ENCODE results near the gene PLXNA4. TPM values are rescaled to one million over a fixed set of nuclear protein-coding genes. Genes with fewer than 3 reads are reported as not detected.

Gene PLXNA4
- total RNA-seq, 2 donors from 2014 or later, result 9.5 to 18.0 TPM

DNA sequence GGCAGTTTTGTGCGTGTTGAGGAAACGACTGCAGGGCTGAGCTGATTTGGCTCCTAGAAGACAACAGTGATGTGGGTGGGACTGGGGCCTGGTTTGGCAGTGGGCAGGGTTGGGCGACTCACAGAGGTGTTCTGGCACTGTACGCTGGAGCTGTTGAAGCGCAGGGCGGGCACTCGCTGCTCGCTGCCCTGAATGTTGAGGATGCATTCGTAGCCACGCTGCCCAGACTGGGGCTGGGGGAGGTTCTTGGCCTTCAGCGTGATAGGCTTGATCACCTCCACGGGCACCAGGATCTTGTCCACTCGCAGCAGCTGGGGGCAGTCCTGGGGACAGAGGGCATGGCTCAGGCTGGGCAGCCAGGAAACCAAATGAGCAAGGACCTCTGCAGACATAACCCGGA is 365.4 kb downstream of the PLXNA4 start:
- H3K9me3 ChIP-seq, result no peaks in the 10 kb centered on the region
- no peak overlapping the region for H3K4me3 ChIP-seq
- DNase-seq (ENCODE audit: low spot score), result no peak
- TF ChIP-seq, protein P1, sequence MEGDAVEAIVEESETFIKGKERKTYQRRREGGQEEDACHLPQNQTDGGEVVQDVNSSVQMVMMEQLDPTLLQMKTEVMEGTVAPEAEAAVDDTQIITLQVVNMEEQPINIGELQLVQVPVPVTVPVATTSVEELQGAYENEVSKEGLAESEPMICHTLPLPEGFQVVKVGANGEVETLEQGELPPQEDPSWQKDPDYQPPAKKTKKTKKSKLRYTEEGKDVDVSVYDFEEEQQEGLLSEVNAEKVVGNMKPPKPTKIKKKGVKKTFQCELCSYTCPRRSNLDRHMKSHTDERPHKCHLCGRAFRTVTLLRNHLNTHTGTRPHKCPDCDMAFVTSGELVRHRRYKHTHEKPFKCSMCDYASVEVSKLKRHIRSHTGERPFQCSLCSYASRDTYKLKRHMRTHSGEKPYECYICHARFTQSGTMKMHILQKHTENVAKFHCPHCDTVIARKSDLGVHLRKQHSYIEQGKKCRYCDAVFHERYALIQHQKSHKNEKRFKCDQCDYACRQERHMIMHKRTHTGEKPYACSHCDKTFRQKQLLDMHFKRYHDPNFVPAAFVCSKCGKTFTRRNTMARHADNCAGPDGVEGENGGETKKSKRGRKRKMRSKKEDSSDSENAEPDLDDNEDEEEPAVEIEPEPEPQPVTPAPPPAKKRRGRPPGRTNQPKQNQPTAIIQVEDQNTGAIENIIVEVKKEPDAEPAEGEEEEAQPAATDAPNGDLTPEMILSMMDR (IDR thresholded peaks at IDR 0.05), result no peak
- H3K27me3 ChIP-seq, result no peaks in the 10 kb centered on the region
- peaks cover 0 to 11% of the 10 kb centered on the region in 2 donors for H3K4me1 ChIP-seq
- no peaks in the 10 kb centered on the region for H3K36me3 ChIP-seq
- H3K27ac ChIP-seq, result no peak overlapping the region

DNA sequence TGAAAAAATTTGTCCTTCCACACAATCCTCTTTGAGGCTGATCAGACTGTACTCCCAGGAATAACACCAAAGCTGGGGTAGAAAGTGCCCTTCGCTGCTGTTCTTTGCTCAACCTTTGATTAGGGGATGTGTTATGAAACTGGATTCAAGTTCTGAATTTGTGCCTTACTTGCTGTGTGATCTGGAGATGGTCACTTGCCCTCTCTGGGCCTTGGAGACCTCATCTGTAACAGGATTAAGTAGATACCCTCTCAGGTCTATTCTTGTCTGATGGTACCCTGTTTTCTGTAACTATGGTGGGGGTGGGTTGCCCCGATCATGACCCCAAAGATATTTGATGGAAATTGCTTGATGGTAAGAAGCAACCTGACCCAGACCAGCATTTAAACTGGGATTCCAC is 368.5 kb downstream of the PLXNA4 start:
- Histone ChIP-seq H3K4me1 (peaks cover 0 to 16% of the 10 kb centered on the region in 2 donors), H3K36me3 (no peaks in the 10 kb centered on the region), H3K9me3 (no peaks in the 10 kb centered on the region), H3K4me3 (no peak overlapping the region), H3K27me3 (no peaks in the 10 kb centered on the region), H3K27ac (peak overlapping the region; percentile 56 to 64)
- TF ChIP-seq, protein P1 (IDR thresholded peaks at IDR 0.05), result no peak
- DNase-seq (ENCODE audit: low spot score), result no peak

DNA sequence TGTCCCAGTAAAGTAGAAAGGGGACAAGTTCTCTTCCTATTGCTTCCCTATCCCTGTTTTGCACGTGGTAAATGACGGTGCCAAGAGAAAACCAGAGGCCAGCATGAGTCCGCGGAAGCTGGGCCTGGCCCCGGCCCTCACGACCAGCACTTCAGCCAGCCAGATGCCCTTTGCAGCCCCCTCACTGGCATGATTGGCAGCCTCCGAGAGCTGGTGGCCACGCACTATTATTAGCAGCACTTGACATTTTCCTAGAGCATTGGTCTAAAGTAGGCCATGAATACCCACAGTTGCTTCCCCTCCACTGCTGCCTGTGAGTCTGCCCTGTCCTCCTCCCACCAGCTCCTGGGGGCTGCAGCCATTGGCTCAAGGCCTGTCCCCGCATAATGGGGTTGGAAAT is 369.1 kb downstream of the PLXNA4 start:
- TF ChIP-seq, protein P1 (IDR thresholded peaks at IDR 0.05), result no peak
- H3K9me3 ChIP-seq, result no peaks in the 10 kb centered on the region
- peak overlapping the region; percentile 56 to 64 for H3K27ac ChIP-seq
- no peaks in the 10 kb centered on the region for H3K36me3 ChIP-seq
- H3K4me1 ChIP-seq, result peaks cover 0 to 16% of the 10 kb centered on the region in 2 donors
- H3K27me3 ChIP-seq, result no peaks in the 10 kb centered on the region
- no peak overlapping the region for H3K4me3 ChIP-seq
- no peak for DNase-seq (ENCODE audit: low spot score)

DNA sequence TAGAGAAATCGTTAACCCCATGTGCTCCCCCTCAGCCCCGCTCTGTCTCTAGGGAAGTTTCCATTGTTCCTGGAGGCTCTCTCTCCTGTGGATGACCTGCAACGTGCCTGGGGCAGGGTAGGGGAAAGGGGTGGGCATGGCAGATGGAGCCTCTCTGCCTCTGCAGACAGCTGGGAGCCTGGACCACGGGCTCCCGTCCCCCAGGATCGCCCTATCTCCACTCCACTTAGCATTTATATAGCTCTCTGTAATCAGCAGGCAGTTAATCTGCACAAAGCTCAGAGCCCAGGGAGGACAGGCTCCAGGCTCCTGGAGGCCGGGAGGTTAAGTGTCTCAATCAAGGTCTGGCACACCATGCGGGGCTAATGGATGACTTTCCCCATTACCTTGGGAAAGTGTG is 369.7 kb downstream of the PLXNA4 start:
- no peak for DNase-seq (ENCODE audit: low spot score)
- Histone ChIP-seq H3K36me3 (no peaks in the 10 kb centered on the region), H3K9me3 (no peaks in the 10 kb centered on the region), H3K27ac (peak overlapping the region; percentile 56 to 64), H3K27me3 (no peaks in the 10 kb centered on the region), H3K4me3 (no peak overlapping the region), H3K4me1 (peaks cover 0 to 16% of the 10 kb centered on the region in 2 donors)
- TF ChIP-seq, protein P1 (IDR thresholded peaks at IDR 0.05), result no peak

DNA sequence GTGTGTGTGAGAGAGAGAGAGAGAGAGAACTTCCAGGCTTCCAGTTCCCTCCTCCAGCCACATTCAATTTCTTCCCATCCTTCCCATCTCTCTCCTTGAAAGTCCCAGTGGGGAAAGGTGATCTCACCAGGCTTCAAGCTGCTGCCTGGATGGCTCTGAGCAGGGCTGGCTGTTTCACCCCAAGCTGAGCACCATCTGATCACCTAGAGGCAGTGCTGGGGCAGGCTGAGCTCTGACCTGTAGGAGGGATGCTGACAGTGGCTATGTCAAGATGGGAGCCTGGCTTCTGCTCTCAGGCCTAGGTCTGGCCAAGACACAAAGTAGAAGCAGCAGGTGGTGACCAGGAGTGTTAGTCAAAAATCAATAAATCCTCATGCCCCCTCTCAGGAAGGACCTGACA is 370.8 kb downstream of the PLXNA4 start:
- TF ChIP-seq, protein P1 (IDR thresholded peaks at IDR 0.05), result no peak
- peaks cover 0 to 16% of the 10 kb centered on the region in 2 donors for H3K4me1 ChIP-seq
- no peak overlapping the region for H3K27ac ChIP-seq
- no peaks in the 10 kb centered on the region for H3K9me3 ChIP-seq
- no peaks in the 10 kb centered on the region for H3K27me3 ChIP-seq
- DNase-seq (ENCODE audit: low spot score), result no peak
- no peak overlapping the region for H3K4me3 ChIP-seq
- no peaks in the 10 kb centered on the region for H3K36me3 ChIP-seq

DNA sequence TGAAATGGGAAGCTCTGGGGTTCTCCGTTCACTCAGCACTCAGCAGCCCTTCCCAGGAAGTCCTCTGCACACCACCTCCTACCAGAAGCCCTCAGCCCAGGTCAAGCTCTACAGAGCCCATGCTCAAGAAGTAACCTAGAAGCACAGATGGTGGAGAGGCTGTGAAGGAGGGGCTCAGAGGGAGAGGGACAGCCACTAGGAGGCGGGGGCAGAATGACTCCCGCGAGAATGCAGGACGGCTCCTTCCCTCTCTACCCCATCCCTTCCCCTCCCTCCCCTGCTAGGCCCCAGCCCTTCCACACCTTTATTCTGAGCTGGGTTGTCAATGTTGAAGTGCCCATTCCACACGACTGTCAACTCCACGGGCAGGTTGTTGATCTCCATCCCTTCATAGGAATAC is 373.2 kb downstream of the PLXNA4 start:
- TF ChIP-seq, protein P1 (IDR thresholded peaks at IDR 0.05), result no peak
- no peaks in the 10 kb centered on the region for H3K36me3 ChIP-seq
- H3K27ac ChIP-seq, result no peak overlapping the region
- DNase-seq (ENCODE audit: low spot score), result no peak
- no peaks in the 10 kb centered on the region for H3K9me3 ChIP-seq
- peaks cover 0 to 11% of the 10 kb centered on the region in 2 donors for H3K4me1 ChIP-seq
- H3K4me3 ChIP-seq, result no peak overlapping the region
- no peaks in the 10 kb centered on the region for H3K27me3 ChIP-seq

Measured in right atrium auricular region (tissue), 2 donors.